ENCODE data around the gene TTLL11.

Gene TTLL11

DNA sequence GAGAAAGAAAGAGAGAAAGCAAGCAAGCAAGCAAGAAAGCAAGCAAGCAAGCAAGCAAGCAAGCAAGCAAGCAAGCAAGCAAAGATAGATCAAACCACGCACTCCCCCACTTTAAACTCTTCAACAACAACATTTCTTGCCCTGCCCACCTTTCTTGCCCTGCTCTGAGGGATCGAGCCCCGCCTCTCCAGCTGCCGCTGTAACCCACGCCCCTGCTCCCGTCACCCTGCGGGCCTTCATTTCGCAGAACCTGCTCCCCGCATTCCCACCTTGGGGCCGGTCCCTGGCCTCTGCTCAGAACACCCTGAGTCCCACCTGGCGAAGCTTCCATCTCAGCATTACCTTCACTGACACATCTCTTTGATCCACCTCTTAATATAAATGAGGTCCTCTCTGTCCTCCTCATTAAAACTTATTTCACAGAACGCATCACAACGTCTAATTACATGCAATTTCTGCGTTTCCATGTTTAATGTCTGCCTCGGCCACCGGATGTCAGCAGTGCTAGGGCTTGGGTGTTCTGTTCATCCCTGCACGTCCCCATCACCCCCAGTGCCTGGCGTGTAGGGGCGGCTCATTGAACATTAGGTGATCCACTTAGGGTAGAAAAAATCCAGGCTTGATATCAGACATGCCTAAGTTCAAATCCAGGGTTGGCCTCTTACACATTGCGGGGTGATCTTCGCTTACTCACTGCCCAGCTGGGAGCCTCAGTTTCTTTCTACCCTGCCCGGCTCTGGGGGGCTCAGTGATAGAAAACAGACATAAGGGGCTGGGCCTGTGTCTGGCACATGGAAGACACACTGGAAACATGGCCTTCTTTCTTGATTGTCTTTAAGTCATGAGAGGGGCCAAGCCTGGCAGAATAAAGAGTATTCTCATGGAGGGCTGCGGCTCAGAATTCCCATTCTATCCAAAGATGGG lies 254.1 kb downstream of the TTLL11 start:
- no peak for TF ChIP-seq CTCF (IDR thresholded peaks at IDR 0.05; ENCODE audit: insufficient read depth, low read depth, low read length, missing control alignments)

DNA sequence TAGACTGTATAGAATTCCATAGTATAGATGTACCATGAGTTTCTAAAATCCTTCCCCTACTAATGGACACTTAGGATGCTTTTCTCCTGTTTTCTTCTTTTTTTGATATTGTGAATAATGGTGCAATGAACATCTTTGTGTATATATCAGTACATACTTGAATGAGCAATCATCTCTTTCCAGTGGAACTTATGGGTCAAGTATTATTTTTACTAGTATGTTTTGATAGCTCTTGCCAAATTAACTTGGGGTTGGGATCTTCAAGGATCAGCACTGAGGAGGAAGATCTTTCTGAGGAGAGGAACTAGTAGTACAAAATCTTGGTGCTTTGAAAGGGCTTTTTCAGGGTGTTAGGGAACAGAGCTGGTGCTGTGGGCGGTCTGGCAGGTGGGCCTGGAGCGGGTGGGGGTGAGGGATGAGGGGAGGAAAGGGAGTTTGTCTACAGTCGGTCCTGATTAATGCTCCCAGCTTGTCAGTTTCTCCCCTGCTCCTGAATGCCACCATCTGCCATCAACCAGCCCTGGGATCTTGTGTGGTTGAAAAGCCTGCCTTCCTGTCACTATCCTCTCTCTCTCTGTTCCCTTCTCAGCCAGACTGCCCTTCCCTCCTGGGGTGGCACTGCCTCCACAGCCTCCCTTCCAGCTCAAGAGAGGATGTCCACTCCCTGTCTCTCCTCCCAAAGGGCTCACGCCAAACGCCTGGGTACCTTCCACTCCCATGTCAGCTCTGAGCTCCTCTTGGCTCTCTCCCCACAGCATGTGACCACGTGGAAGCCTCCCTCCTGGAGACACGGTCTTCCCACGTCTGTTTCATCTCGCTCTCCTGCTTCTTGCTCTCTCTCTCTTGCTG lies 255.8 kb downstream of the TTLL11 start:
- no peak for DNase-seq (ENCODE audit: low read depth)
- no peak overlapping the region for H3K4me3 ChIP-seq (ENCODE audit: low read length)
- no peak for TF ChIP-seq CTCF (IDR thresholded peaks at IDR 0.05; ENCODE audit: insufficient read depth, low read depth, low read length, missing control alignments)

More for the DNA sequence above, 254.1 kb downstream of the TTLL11 start:
- no peak for DNase-seq (ENCODE audit: low read depth)
- H3K4me3 ChIP-seq (ENCODE audit: low read length), result no peak overlapping the region

DNA sequence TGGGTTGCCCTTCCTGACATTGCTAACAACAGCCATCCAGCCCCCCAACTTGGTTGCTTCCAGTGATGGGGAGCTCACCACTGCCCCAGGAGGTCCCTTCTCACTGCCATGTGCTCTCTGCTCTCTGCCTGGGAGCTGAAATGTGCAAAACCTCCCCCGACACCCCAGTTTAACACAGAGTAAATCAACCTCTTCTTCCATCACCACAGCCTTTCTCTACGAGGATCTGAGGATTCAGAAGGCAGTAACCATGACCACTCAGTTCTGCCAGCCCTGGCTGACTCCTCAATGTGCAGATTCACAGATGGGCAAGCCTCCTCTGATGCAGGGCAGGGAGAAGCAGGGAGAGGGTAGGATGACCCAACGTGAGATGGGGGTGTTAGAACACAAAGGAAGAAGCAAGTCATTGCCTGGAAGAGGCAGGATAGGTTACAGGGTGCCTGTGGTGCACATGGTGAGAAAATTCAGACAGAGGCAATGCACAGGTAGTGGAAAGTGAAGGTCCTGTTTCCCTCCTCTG lies 256.7 kb downstream of the TTLL11 start:
- no peak for TF ChIP-seq CTCF (IDR thresholded peaks at IDR 0.05; ENCODE audit: insufficient read depth, low read depth, low read length, missing control alignments)
- no peak overlapping the region for H3K4me3 ChIP-seq (ENCODE audit: low read length)
- DNase-seq (ENCODE audit: low read depth), result no peak

DNA sequence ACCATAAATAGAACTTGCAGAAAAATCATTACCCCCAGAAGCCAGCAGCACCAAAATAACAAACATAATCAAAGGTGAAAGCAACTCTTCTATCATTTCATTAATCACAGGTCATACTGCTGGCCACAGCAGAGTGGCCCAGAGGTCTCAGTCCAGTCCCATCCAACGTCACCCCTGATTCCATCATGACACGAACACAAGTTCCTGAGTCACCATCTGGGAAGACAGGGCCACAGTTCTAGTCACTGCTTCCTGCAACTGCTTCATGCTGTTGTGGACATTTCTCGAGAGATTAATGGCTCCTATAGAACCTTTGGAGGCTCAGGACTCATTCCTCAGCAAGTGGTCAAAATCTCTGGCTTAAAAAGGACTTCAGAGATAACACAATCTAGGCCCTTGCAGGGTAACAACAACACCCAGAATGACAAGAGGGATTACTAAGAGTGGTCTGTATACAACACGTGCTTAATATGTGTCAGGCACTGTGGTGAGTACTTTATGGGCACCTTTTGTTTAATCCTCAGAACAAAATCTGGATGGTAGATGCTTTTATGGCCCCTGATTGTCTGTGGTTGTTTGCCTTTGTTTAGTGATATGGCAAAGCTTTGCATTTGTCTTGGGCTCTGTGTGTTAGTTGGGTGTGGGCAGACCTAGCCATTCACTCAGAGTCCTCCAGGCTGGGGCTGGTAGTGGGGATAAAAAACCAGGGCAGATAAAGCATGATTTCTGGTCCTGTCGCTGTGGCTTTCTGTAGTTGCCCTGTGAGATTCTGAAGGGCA lies 257.3 kb downstream of the TTLL11 start:
- DNase-seq (ENCODE audit: low read depth), result no peak
- H3K4me3 ChIP-seq (ENCODE audit: low read length), result no peak overlapping the region
- TF ChIP-seq CTCF (IDR thresholded peaks at IDR 0.05; ENCODE audit: insufficient read depth, low read depth, low read length, missing control alignments), result no peak

DNA sequence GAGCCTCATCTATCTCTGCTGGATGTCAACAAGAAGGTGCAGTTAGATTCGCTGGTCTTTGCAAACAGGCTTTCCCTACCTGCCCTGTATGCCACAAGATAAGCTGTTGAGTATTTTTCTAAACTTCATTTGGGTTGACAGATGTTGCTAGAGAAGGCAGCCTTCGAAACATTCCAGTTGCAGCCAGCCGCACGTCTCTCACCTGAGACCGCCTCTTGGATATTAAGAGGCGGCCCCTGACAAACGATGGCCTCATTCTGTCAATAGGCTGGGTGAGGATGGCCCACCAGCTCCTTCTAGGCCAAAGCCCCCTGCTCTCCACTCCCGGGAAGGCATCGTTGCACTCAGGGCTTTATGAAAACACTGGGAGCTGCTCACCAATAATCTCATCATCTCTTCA lies 260.0 kb downstream of the TTLL11 start:
- no peak for TF ChIP-seq CTCF (IDR thresholded peaks at IDR 0.05; ENCODE audit: insufficient read depth, low read depth, low read length, missing control alignments)

GRCh38 chr9:121831869-121832268 lies 261.2 kb downstream of the TTLL11 start:
- DNase-seq (ENCODE audit: low read depth), result no peak
- no peak for TF ChIP-seq CTCF (IDR thresholded peaks at IDR 0.05; ENCODE audit: insufficient read depth, low read depth, low read length, missing control alignments)
- H3K4me3 ChIP-seq (ENCODE audit: low read length), result no peak overlapping the region

More for the DNA sequence above, 260.0 kb downstream of the TTLL11 start:
- no peak overlapping the region for H3K4me3 ChIP-seq (ENCODE audit: low read length)
- no peak for DNase-seq (ENCODE audit: low read depth)
